HCT116 (cell line): Measurements from ENCODE around the gene IMMP2L. TPM values are rescaled to one million over a fixed set of nuclear protein-coding genes. Genes with fewer than 3 reads are reported as not detected.

Experiments used
- ATAC-seq: fragments of 200-7000 bp; cut with Tn5 transposase; 2 replicates; pipeline ENCODE4 v1.9.1; 2020; ENCODE audit warnings: mild to moderate bottlenecking, moderate library complexity
- BruUV-seq: library from RNA; stranded (reverse); fragments of 400-500 nt; replicated peaks from 2 replicates; lab custom pipeline; 2021; lab: Mats Ljungman, UMichigan
- CTCF ChIA-PET: fragments of 300-600 bp; sonication (Branson Sonifier 250); formaldehyde crosslinking; loops from one replicate; lab custom pipeline; 2021; ENCODE audit warnings: antibody characterized with exemption; lab: Charles Lee
- POLR2A ChIA-PET: fragments of 300-600, 350-600 bp; sonication (Branson Sonifier 250); formaldehyde crosslinking; loops from one replicate; lab custom pipeline; 2021; ENCODE audit warnings: antibody characterized with exemption; lab: Charles Lee
- RAD21 ChIA-PET, 2 experiments: fragments of 300-600 bp; sonication (Branson Sonifier 250); formaldehyde crosslinking; loops; one replicate each; lab custom pipeline; 2023; ENCODE audit warnings: low total read pairs in 2 of 2; ENCODE audit not compliant: uncharacterized antibody in 2 of 2, unreplicated experiment in 2 of 2, low non-redundant PET in 1 of 2; lab: Charles Lee
- DNase-seq: peaks from one replicate; pipeline ENCODE4 v3.0.0-alpha.2; 2010; ENCODE audit warnings: low read depth, low spot score
- H2AFZ ChIP-seq: fragments of 200-600 bp; shearing (Covaris generic), sonication (generic); 2 replicates; pipeline ENCODE4 v1.6.1; 2017; ENCODE audit warnings: low read depth, mixed run types, mixed read lengths, antibody characterized with exemption, low read length; ENCODE audit not compliant: poor library complexity, severe bottlenecking
- H3K27ac ChIP-seq: 2 replicates; pipeline ENCODE4 v1.5.1; 2012; ENCODE audit warnings: low read depth, low read length
- H3K27me3 ChIP-seq: fragments of 200-600 bp; sonication (generic); 2 replicates; pipeline ENCODE4 v1.6.1; 2016; ENCODE audit warnings: mixed run types, low read length, mixed read lengths; ENCODE audit not compliant: insufficient read depth
- H3K36me3 ChIP-seq, 2 experiments: fragments of 200-500 bp in 1 of 2; fragments of 200-600 bp in 1 of 2; sonication (Bioruptor generic) in 1 of 2; sonication (generic) in 1 of 2; 2 replicates each; pipeline versions ENCODE4 v1.5.1 to v1.6.1; 2014 to 2016; ENCODE audit warnings: low read length in 2 of 2, inconsistent platforms in 1 of 2, mixed read lengths in 1 of 2, mixed run types in 1 of 2; ENCODE audit not compliant: insufficient read depth in 2 of 2, control insufficient read depth in 1 of 2
- H3K4me1 ChIP-seq, 2 experiments: fragments of 200-600 bp in 1 of 2; sonication (generic) in 1 of 2; 2 replicates each; pipeline versions ENCODE4 v1.5.1 to v1.6.1; 2012 to 2017; ENCODE audit warnings: low read length in 2 of 2, inconsistent platforms in 1 of 2, mild to moderate bottlenecking in 1 of 2, mixed read lengths in 1 of 2, mixed run types in 1 of 2, moderate library complexity in 1 of 2; ENCODE audit not compliant: insufficient read depth in 2 of 2, control insufficient read depth in 1 of 2
- H3K4me2 ChIP-seq: fragments of 200-600 bp; sonication (generic); 2 replicates; pipeline ENCODE4 v1.6.1; 2017; ENCODE audit warnings: mixed run types, low read length, mixed read lengths
- H3K4me3 ChIP-seq, 2 experiments: fragments of 200-600 bp in 1 of 2; sonication (generic) in 1 of 2; replicated peaks in 1 of 2; 2 replicates each; pipeline ENCODE4 v1.5.1; 2011 to 2016; ENCODE audit warnings: low read length in 2 of 2, control low read depth in 1 of 2, low read depth in 1 of 2, mild to moderate bottlenecking in 1 of 2, mixed read lengths in 1 of 2, mixed run types in 1 of 2
- H3K79me2 ChIP-seq: fragments of 200-600 bp; sonication (generic); 2 replicates; pipeline ENCODE4 v1.6.1; 2017; ENCODE audit warnings: mild to moderate bottlenecking, mixed run types, low read length, moderate library complexity, mixed read lengths; ENCODE audit not compliant: insufficient read depth
- H3K9ac ChIP-seq: fragments of 200-600 bp; sonication (generic); 2 replicates; pipeline ENCODE4 v1.6.1; 2016; ENCODE audit warnings: low read length, mixed read lengths
- H3K9me2 ChIP-seq: fragments of 200-600 bp; sonication (generic), shearing (Covaris generic); 2 replicates; pipeline ENCODE4 v1.6.1; 2017; ENCODE audit warnings: mixed run types, mild to moderate bottlenecking, moderate library complexity; ENCODE audit not compliant: insufficient read depth
- H3K9me3 ChIP-seq, 2 experiments: fragments of 200-500 bp in 1 of 2; fragments of 200-600 bp in 1 of 2; sonication (Bioruptor generic) in 1 of 2; sonication (generic) in 1 of 2; 2 replicates each; pipeline ENCODE4 v1.6.1; 2014 to 2017; ENCODE audit warnings: low read length in 2 of 2, mixed read lengths in 2 of 2, inconsistent platforms in 1 of 2, low read depth in 1 of 2, mild to moderate bottlenecking in 1 of 2, mixed run types in 1 of 2, moderate library complexity in 1 of 2; ENCODE audit not compliant: control insufficient read depth in 1 of 2, insufficient read depth in 1 of 2
- H4K20me1 ChIP-seq: fragments of 200-600 bp; sonication (generic), shearing (Covaris generic); 2 replicates; pipeline ENCODE4 v1.6.1; 2017; ENCODE audit warnings: mixed run types, mild to moderate bottlenecking, moderate library complexity; ENCODE audit not compliant: insufficient read depth
- ATF3 ChIP-seq: IDR thresholded peaks from 2 replicates; pipeline ENCODE4 v1.6.1; 2012
- CTCF ChIP-seq, 3 experiments: fragments of 200-600 bp in 1 of 3; sonication (generic) in 1 of 3; IDR thresholded peaks in 2 of 3; conservative IDR thresholded peaks in 1 of 3; 2 replicates each; pipeline ENCODE4 v1.5.1; 2012 to 2017; ENCODE audit warnings: low read depth in 2 of 3, low read length in 2 of 3, antibody characterized with exemption in 1 of 3, borderline replicate concordance in 1 of 3, control low read depth in 1 of 3, mild to moderate bottlenecking in 1 of 3, mixed read lengths in 1 of 3, mixed run types in 1 of 3, moderate library complexity in 1 of 3; ENCODE audit not compliant: insufficient read depth in 1 of 3
- EGR1 ChIP-seq: IDR thresholded peaks from 2 replicates; pipeline ENCODE4 v1.6.1; 2012; ENCODE audit warnings: low read depth
- ELF1 ChIP-seq: IDR thresholded peaks from 2 replicates; pipeline ENCODE4 v1.6.1; 2012; ENCODE audit warnings: low read depth, borderline replicate concordance
- FOSL1 ChIP-seq: IDR thresholded peaks from 2 replicates; pipeline ENCODE4 v1.6.1; 2012; ENCODE audit warnings: low read depth
- JUND ChIP-seq: IDR thresholded peaks from 2 replicates; pipeline ENCODE4 v1.6.1; 2012
- MAX ChIP-seq: IDR thresholded peaks from 2 replicates; pipeline ENCODE4 v1.6.1; 2012
- POLR2A ChIP-seq: IDR thresholded peaks from 2 replicates; pipeline ENCODE4 v1.7.0; 2011; ENCODE audit warnings: borderline replicate concordance; ENCODE audit not compliant: insufficient read depth, insufficient read length; ENCODE audit errors: extremely low read depth
- POLR2AphosphoS5 ChIP-seq: IDR thresholded peaks from 2 replicates; pipeline ENCODE4 v1.6.1; 2011; ENCODE audit warnings: mild to moderate bottlenecking, low read depth, low read length, moderate library complexity
- RAD21 ChIP-seq: IDR thresholded peaks from 2 replicates; pipeline ENCODE4 v1.6.1; 2012; ENCODE audit warnings: low read depth, mild to moderate bottlenecking
- SRF ChIP-seq: IDR thresholded peaks from 2 replicates; pipeline ENCODE4 v1.6.1; 2012; ENCODE audit warnings: low read depth
- ZNF274 ChIP-seq: fragments of 200-500 bp; sonication (Bioruptor generic); IDR thresholded peaks from 2 replicates; pipeline ENCODE4 v1.6.1; 2014; ENCODE audit warnings: mild to moderate bottlenecking, low read depth, low read length, inconsistent platforms
- intact Hi-C: fragments of 100-400 bp; cut with micrococcal nuclease; formaldehyde crosslinking; loops from 2 replicates; pipeline ENCODE4 v1.10.0; 2022
- total RNA-seq: library from RNA; stranded (reverse); gene quantifications from one replicate; pipeline ENCODE4 v1.2.1, GENCODE V29; 2021; ENCODE audit not compliant: unreplicated experiment

IMMP2L gene
- total RNA-seq, 1 experiment from 2014 or later, result 21.1 TPM

GRCh38 chr7:111050875-111051416, 511.3 kb downstream of the IMMP2L start:
- ChIA-PET POLR2A (no interaction called here), CTCF (no interaction called here), RAD21 (no interaction called here)
- no peaks in the 10 kb centered on the region for H4K20me1 ChIP-seq
- no peak overlapping the region for H2AFZ ChIP-seq
- TF ChIP-seq RAD21, result no peak
- H3K4me2 ChIP-seq, result no peak overlapping the region
- no peak for ATAC-seq
- H3K9me2 ChIP-seq, result no peaks in the 10 kb centered on the region
- BruUV-seq, result no TSS peak
- no peak overlapping the region for H3K4me3 ChIP-seq
- H3K79me2 ChIP-seq, result no peaks in the 10 kb centered on the region
- no peak overlapping the region for H3K27ac ChIP-seq
- no peaks in the 10 kb centered on the region for H3K36me3 ChIP-seq
- intact Hi-C loops, result no loop called here
- no peak for DNase-seq
- H3K9ac ChIP-seq, result no peak overlapping the region
- no peaks in the 10 kb centered on the region for H3K9me3 ChIP-seq
- no peaks in the 10 kb centered on the region for H3K4me1 ChIP-seq
- no peaks in the 10 kb centered on the region for H3K27me3 ChIP-seq

GRCh38 chr7:111049971-111050680, 512.2 kb downstream of the IMMP2L start:
- no peaks in the 10 kb centered on the region for H3K79me2 ChIP-seq
- intact Hi-C loops, result no loop called here
- H3K4me3 ChIP-seq, result no peak overlapping the region
- ChIA-PET RAD21 (no interaction called here), POLR2A (no interaction called here)
- H3K27ac ChIP-seq, result no peak overlapping the region
- no peak overlapping the region for H3K9ac ChIP-seq
- no peak overlapping the region for H3K4me2 ChIP-seq
- no peak for ATAC-seq
- H3K4me1 ChIP-seq, result no peaks in the 10 kb centered on the region
- BruUV-seq, result no TSS peak
- TF ChIP-seq SRF (no peak), EGR1 (no peak), MAX (no peak), ZNF274 (no peak), JUND (no peak), ATF3 (no peak), POLR2A (no peak), ELF1 (no peak), FOSL1 (no peak), CTCF (IDR thresholded peaks at IDR 0.05 in 2 of 3, conservative IDR thresholded peaks at IDR 0.05 in 1 of 3; ENCODE audit: borderline replicate concordance in 1 of 3, insufficient read depth in 1 of 3, low read depth in 2 of 3, low read length in 2 of 3) (no peak), POLR2AphosphoS5 (no peak), RAD21 (no peak)
- TF ChIP-seq, all 23 proteins: peak for 0
- no peaks in the 10 kb centered on the region for H3K9me3 ChIP-seq
- no peaks in the 10 kb centered on the region for H3K27me3 ChIP-seq
- no peaks in the 10 kb centered on the region for H3K9me2 ChIP-seq
- no peaks in the 10 kb centered on the region for H4K20me1 ChIP-seq
- no peak overlapping the region for H2AFZ ChIP-seq
- H3K36me3 ChIP-seq, result no peaks in the 10 kb centered on the region
- CTCF ChIA-PET, result no interaction called here
- no peak for DNase-seq
